Inferior parietal cortex (tissue), 1 donor: ENCODE measurements around the gene HMOX2.

ENCODE experiments used
- DNase-seq: peaks from one replicate; pipeline ENCODE4 v3.0.0-alpha.2; 2016; ENCODE audit errors: extremely low spot score

Gene HMOX2, protein sequence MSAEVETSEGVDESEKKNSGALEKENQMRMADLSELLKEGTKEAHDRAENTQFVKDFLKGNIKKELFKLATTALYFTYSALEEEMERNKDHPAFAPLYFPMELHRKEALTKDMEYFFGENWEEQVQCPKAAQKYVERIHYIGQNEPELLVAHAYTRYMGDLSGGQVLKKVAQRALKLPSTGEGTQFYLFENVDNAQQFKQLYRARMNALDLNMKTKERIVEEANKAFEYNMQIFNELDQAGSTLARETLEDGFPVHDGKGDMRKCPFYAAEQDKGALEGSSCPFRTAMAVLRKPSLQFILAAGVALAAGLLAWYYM

DNA sequence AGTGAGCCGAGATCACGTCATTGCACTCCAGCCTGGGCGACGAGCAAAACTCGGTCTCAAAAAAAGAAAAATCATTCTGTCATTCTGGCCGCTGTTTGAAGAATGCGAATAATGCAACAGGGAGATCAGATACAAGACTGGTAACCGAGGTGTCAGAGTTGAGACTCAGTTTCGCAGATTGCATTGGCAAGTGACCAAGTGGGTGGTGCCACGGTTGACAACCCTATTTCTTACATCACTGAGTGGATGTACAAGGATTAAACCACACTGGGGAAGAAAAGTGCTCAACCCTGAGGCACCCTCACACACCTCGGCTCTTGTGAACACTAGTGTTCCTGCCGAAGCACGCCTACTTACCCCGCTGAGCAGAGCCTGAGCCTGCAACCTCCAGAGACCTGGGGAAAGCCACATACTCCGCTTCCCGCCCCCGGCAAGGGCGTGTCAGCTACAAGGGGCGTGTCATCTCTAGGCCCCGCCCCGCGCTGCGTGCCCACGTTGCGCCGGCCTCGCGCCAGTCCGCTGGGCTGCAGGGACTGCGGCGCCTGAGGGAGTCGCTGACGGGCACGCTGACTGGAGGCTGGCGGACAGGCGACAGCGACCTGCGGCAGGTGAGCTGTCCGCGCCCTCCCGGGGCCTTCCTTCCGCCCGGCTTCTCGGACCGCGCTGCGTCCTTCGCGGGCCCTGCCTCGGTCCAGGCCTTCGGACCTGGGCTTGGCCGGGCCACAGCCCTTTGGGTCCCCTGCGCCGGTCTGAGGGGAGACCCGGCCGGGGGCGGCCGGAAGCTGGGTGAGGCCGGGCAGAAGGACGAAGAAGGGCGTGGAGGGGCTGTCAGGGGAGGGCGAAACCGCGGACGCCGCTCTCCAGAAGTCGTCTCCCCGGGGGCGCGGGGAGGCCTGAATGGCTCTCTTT, at the start of gene HMOX2:
TSS of gene HMOX2 (plus strand) at position 519 of the 909 bp plus-strand sequence. CDS start 29,127 bp downstream, outside the sequence.
- DNase-seq = peak; percentile 94

DNA sequence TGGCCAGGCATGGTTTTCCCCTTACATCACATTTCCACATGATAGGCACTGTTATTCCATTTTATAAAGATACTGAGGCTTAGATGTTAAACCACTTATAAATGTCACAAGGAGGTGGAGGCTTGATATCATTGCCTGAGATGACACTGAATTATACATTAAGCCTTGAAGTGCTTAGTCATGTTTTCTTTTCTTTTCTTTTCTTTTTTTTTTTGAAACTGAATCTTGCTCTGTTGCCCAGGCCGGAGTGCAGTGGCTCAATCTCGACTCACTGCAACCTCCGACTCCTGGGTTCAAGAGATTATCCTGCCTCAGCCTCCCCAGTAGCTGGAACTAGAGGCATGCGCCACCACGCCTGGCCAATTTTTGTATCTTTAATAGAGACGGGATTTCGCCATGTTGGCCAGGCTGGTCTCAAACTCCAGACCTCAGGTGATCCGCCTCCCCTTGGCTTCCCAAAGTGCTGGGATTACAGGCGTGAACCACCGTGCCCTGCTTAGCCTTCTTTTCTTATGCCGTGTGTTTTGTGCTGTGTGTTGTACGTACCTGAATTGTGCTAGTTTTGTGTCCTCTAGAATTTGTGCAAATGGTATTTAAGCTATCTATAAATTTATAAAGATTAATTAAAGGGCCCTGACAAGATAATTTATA, 49.4 kb upstream of the HMOX2 start:
- no peak for DNase-seq

DNA sequence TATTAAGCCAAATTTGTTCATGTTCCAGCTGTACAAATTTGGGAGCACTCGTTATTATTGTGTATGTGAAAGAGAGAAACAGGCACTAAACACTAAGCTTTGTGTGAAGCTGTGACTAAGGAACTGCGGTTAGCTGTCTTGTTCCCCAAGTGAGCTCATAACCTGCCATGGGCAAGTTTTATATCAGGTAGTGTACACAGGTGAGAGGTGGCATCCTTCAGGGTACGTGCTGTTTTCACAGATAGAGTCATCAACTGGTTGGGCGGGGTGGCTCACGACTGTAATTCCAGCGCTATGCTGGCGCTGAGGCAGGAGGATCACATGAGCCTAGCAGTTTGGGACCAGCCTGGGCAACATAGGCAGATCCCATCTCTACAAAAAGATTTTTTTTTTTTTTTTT, 47.7 kb upstream of the HMOX2 start:
- no peak for DNase-seq

DNA sequence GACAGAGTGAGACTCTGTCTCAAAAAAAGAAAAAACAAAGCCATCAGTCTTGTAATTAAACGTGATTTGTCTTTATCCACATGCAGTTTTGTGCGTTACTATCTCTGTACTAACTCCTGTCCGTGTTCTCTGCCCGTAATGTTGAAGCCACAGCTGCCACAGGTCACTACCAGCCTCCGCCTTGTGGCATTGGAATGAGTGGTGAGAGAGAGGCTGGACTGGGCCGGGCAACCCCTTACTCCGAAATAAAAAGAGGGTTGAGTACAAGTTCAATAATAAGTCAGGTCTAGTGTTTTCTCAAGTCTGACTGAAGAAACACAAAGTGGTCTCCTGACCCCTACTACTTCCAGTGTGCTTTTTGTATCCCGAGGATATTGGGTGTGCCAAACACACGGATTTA, 45.2 kb upstream of the HMOX2 start:
- DNase-seq = no peak

DNA sequence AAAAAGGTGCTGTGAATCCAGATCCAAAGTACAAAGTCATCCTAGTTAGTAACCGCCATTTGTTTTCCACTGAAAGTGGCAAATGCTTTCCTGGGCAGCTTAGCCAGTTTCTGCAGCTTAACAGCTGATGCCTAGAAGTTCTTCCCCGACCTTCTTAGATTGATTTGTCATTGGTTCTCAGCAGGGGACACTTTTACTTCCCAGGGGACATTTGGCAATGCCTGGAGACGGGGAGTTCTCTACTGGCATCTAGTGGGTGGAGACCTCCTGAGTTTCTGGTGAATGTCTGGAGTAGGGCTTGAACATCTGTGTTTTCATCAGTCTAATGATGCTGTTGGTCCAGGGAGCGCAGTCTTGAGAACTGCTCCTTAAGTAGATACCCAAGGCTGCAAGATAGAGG, 43.0 kb upstream of the HMOX2 start:
- no peak for DNase-seq

DNA sequence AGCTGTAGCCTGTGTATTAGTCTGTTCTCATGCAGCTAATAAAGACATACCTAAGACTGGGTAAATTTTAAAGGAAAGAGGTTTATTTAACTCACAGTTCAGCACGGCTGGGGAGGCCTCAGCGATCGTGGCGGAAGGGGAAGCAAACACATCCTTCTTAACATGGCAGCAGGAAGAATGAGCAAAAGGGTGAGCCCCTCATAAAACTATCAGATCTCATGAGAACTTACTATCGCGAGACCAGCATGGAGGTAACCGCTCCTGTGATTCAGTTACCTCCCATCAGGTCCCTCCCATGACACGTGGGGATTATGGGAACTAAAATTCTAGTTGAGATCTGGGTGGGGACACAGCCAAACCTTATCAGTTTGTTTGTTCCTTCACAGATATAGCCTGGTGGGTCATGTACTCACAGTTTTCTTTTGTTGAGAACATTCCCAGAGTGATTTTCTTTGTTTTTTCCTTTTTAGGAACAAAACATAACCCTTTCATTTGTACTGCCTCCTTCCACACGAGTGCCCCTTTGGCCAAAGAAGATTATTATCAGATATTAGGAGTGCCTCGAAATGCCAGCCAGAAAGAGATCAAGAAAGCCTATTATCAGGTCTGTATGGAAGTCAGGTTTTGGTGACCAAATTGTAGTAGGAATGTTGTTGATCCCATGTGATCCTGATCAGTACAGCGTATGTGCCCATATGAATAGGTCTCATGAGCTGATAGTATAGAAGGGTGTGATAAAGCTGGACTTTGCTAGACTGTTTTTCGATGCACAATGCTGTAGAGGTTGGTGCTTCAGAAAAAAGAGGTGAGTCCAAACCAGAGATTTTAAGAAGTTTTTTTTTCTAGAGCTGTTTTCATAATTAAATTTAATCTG, 42.0 kb upstream of the HMOX2 start:
- no peak for DNase-seq

DNA sequence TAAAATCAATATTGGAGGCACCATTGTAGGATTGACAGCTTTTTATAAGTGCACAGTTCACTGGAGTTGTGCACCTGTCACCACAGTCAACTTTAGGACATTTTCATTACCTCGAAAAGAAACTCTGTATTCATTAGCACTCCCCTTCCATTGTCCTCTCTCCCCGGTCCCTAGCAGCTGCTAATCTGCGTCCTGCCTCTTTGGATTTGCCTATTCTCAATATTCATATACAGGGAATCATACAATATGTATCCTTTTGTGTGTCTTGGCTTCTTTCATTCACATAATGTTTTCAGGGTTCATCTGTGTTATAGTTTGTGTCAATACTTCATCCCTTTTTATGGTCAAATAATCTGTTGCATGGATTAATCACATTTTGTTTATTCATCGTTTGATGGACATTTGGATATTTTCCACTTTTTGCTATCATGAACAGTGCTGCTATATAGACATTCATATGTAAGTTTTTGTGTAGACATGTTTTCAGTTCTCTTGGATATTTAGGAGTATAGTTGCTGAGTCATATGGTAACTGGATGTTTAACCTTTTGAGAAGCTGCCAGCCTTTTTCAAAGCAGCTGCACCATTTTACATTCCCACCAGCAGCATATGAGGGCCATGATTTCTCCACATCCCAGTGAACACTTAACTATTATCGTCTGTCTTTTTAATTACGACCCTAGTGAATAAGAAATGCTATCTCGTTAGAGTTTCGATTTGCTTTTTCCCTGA, 40.7 kb upstream of the HMOX2 start:
- DNase-seq = no peak

DNA sequence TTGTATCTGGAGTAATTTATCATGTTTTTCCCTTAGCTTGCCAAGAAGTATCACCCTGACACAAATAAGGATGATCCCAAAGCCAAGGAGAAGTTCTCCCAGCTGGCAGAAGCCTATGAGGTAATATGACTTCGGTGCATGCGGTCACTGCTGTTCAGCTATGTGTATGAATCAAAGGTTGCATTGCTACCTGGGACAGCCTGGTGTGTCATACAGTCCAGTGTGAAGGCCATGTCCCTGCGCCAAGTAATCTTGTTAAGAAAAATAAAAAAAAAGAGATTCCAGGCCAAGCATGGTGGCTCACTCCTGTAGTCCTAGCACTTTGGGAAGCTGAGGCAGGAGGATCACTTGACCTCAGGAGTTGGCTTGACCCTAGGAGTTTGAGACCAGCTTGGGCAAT, 38.8 kb upstream of the HMOX2 start:
- DNase-seq = no peak

DNA sequence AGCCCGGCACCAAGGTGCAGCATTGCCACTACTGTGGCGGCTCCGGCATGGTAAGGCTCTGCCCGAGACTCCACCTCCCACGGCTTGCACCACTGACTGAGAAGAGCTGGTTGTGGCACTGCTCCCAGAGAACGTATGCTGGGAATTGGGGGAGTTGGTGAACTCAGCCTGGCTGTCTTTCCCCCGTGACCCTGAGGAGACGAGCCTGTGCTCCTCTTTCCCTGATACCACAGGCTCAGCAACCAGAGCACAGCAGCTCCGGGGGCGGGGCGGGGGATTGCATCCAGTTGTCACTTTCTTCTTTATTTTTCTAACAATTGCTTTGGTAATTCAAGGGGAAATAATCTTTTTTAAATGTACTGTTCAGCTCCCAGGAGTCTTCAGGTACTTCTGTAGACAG, 33.8 kb upstream of the HMOX2 start:
- DNase-seq = no peak

DNA sequence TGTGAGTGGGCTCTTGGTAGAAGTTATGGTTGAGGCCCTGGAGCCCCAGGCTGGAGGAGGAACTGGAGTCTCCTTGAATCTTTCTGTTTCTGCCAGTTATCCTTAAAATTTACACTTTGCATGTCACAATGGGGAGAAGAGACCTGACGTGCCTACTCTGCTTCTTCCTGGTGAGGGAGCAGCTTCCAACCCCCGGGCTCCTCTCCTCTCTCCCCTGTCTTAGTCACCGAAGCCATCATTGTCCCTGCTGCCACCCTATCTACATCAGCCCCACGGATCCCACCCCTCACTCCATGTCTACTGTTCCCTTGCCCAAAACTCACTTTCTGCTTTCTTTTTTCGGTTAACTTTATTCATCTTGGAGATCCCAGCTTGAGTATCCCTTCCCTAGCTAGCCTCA, 32.9 kb upstream of the HMOX2 start:
- DNase-seq = no peak

DNA sequence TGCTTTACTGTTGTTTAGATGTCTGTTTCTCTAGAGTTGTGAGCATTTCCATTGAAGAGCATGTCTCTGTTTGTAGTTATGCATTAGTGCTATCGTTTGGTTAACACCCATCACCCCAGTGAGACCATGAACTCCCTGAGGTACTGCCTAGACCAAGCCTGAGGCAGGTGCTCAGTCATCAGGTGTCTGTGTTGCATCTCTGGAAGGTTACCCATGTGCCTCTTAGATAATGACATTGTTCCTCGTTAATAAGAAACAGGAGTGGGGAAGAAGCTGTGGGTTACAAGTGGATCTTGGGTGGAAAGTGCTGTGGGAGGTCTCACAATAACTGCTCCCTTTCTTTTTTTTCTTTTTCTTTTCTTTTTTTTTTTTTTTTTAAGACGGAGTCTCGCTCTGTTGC, 32.2 kb upstream of the HMOX2 start:
- DNase-seq = no peak

DNA sequence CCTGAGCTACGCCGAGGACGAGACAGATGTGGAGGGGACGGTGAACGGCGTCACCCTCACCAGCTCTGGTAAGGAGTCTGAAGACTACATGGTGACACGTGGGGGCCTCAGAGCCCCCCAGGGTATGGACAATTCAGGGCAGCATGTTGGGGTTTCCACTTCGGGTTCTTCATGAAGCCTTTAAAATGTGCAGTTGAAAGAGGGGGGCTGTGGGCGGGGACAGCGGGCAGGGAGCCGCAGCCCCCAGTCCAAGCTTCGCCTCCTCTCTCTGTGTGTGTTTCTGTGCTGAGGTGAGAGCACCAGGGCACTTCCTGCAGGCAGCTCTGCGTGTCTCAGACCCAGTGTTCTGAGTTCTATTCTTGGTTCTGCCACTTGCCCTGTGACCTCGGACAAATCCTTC, 25.8 kb upstream of the HMOX2 start:
- DNase-seq = no peak

DNA sequence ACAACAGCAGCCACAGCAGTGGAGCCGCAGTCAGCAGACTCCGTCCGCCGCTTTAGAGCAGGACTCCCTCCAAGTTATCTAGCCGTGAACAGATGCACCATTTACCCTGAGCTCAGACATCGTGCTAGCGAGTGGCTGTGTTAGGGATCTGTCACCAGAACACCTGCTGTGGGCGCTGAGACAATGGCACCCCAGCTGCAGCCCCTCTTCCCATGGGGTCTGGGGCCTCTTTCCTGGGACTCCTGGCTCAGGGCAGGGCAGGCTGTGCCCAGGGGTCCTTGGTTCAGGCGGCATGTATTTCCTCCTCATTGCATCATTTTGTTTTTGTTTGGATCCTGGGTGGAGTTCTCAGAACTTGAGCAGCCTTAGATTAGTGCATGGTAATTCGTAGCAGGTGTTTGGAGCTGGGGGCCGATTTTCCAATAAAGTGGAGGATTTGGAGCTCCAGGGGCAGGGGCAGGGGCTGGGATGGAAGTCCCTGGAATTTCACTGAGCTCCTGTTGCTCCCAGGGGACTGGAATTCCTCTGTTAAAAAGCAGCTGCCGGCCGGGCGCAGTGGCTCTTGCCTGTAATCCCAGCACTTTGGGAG, 25.2 kb upstream of the HMOX2 start:
- DNase-seq = no peak

DNA sequence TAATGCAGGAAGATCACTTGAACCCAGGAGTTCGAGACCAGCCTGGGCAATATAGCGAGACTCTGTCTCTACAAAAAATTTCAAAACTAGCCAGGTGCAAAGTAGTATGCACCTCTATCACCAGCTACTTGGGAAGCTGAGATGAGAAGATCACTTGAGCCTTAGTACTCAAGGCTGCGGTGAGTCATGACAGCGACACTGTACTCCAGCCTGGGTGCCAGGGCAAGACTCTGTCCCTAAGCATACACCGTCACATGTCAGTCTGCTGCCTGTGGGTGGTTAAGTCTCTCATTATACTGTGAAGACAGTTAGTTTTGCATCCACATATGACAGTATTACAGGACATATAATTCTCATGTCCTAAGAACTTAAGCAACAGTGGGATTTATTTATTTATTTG, 23.5 kb upstream of the HMOX2 start:
- DNase-seq = no peak

DNA sequence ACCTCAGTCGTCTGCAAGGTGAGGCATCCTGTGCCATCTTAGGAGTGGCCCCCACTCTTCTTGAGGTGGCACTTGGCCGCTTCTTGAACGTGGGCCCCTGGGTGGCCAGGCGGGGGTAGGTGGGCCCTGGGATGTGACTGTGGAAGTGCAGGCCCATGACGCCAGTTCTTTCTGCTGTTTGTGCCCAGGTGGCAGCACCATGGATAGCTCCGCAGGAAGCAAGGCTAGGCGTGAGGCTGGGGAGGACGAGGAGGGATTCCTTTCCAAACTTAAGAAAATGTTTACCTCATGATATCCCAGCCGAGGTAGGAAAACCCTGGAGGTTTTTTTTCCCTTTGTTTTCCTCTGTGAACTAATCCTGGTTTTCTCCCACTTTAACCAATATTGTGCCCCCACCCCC, 21.6 kb upstream of the HMOX2 start:
- DNase-seq = no peak

DNA sequence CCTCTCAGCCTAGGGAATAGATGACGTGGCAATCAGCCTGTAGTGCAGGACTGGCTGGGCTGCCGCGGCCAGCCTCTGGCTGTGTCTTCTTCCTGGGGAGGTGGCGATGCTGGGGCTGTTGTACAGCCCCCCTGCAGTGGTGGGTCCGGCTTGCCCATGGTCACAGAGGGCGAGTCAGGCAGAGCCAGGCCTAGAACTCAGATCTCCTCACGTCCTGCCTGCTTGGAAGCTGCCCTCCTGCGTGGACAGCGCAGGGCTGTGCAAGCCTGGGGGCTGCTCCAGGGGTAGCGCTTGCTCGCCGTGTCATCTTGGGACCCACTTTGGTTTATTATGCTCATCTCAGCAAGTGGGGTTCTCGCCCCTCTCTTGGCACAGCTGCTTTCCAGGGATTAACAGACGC, 21.1 kb upstream of the HMOX2 start:
- no peak for DNase-seq

DNA sequence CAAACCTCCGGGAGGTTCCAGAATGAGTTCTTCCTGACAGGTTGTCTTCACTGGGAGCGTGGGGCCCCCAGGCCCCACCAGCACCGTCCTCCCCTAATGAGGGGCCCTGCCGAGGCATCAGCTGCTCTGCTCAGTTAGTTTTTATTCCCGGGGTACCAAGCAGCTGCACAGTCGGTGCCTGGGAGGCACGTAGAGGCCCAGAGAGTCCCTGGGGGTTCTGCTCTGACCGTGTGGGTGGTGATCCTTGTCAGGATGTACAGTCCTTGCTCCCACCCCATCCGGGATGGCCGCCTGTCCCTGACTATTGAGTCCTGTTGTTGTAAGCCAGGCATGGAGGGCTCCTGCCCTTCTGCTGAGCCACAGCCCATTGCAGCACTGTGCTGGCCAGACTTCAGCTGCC, 20.2 kb upstream of the HMOX2 start:
- DNase-seq = no peak

DNA sequence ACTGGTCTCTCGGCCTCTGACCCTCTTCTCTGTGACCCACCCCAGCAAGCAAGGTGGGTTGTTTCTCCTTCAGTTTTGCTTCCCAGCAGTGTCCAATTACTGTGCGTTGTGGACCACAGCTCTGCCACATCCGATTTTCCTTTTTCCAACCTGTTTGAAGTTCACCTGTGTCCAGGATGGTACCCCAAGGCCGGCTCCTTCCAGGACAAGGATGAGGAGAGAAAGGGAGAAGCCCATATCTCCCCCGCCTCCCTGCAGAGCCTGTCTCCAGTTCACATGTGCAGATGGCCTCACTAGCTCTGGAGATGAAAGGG, 15.3 kb upstream of the HMOX2 start:
- DNase-seq = no peak

DNA sequence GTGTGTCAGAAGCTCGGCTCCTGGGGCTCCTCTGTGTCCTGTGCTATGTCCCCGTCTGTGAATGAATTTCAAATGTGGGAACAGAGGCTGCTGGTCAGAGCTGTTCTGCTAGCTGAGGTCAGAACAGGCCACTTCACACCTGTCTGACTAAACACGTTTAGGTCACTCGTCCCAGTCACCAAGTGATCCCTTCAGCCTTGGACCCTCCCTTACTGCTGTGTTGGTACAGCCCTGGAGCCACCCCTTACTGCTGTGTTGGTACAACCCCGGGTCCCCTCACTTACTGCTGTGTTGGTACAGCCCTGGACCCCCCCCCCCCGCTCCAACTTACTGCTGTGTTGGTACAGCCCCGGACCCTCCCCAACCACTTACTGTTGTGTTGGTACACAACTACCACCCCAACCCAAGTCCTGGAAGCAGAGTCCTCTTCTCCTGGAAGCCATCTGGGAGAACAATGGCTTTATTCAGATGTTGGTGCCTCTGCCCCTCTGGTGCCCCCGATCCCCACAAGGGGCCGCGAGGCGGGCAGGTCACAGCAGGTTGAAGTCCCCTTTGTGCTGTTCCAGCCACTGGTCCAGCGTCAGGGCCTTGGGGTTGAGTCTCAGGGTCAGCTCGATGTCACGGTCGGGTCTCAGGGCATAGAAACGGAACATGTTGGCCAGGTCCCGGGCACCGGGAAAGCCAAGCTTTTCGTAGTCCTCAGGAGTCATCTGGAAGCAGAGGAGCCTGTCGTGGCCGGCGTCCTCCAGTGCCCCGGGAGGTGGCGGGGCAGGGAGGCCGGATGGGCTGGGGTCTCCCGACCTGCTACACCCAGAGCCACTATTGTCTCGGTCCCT, 14.7 kb upstream of the HMOX2 start:
- no peak for DNase-seq
